Parathyroid adenoma (tissue), 2 donors: ENCODE data around the gene SMC5.
"Not testable (repeated sequence)": the region's sequence is repeated elsewhere in the genome, so short reads cannot be mapped to it uniquely, and the experiment has no call there.

Experiments
- H2AFZ ChIP-seq: fragments of 300-600 bp; sonication (generic); one replicate; pipeline ENCODE4 v1.7.0; 2017; ENCODE audit warnings: antibody characterized with exemption, mild to moderate bottlenecking
- H3K27ac ChIP-seq: fragments of 300-600 bp; sonication (generic); one replicate; pipeline ENCODE4 v1.7.0; 2017
- H3K27me3 ChIP-seq: fragments of 300-600 bp; sonication (generic); one replicate; pipeline ENCODE4 v1.7.0; 2017; ENCODE audit warnings: low read length; ENCODE audit not compliant: control insufficient read depth, insufficient read depth
- H3K36me3 ChIP-seq: fragments of 300-600 bp; sonication (generic); one replicate; pipeline ENCODE4 v1.7.0; 2017; ENCODE audit warnings: low read length; ENCODE audit not compliant: control insufficient read depth, insufficient read depth
- H3K4me1 ChIP-seq: fragments of 300-600 bp; sonication (generic); one replicate; pipeline ENCODE4 v1.7.0; 2017; ENCODE audit warnings: control low read depth
- H3K4me2 ChIP-seq: fragments of 300-600 bp; sonication (generic); one replicate; pipeline ENCODE4 v1.7.0; 2017; ENCODE audit warnings: low read length
- H3K4me3 ChIP-seq: fragments of 300-600 bp; sonication (generic); one replicate; pipeline ENCODE4 v1.7.0; 2017; ENCODE audit warnings: low read depth, low read length
- H3K79me2 ChIP-seq: fragments of 300-600 bp; sonication (generic); one replicate; pipeline ENCODE4 v1.7.0; 2017; ENCODE audit warnings: control low read depth
- H3K9ac ChIP-seq: fragments of 300-600 bp; sonication (generic); one replicate; pipeline ENCODE4 v1.7.0; 2017; ENCODE audit warnings: mild to moderate bottlenecking
- H3K9me3 ChIP-seq: fragments of 300-600 bp; sonication (generic); one replicate; pipeline ENCODE4 v1.7.0; 2017; ENCODE audit warnings: low read length; ENCODE audit not compliant: control insufficient read depth
- CTCF ChIP-seq: fragments of 300-600 bp; sonication (generic); IDR thresholded peaks from one replicate; pipeline ENCODE4 v1.7.0; 2017; ENCODE audit warnings: antibody characterized with exemption, mild to moderate bottlenecking
- donor health status: primary hyperparathyroidism.

Gene SMC5

GRCh38 chr9:70304810-70305209 lies 46.0 kb downstream of the SMC5 start:
- TF ChIP-seq CTCF, result no peak
- H3K27me3 ChIP-seq, result no peaks in the 10 kb centered on the region
- no peaks in the 10 kb centered on the region for H3K9me3 ChIP-seq
- no peak overlapping the region for H2AFZ ChIP-seq
- no peaks in the 10 kb centered on the region for H3K36me3 ChIP-seq
- no peak overlapping the region for H3K27ac ChIP-seq
- H3K4me1 ChIP-seq, result no peaks in the 10 kb centered on the region
- no peaks in the 10 kb centered on the region for H3K79me2 ChIP-seq
- H3K9ac ChIP-seq, result no peak overlapping the region
- H3K4me3 ChIP-seq, result no peak overlapping the region
- H3K4me2 ChIP-seq, result no peak overlapping the region

- Histone ChIP-seq H3K36me3 (no peaks in the 10 kb centered on the region), H3K79me2 (no peaks in the 10 kb centered on the region), H3K4me1 (no peaks in the 10 kb centered on the region), H3K4me2 (no peak overlapping the region), H3K9me3 (no peaks in the 10 kb centered on the region), H3K27me3 (no peaks in the 10 kb centered on the region), H3K9ac (no peak overlapping the region), H3K27ac (no peak overlapping the region), H2AFZ (no peak overlapping the region), H3K4me3 (no peak overlapping the region)
- no peak for TF ChIP-seq CTCF
Measured at GRCh38 chr9:70315389-70315788, 56.6 kb downstream of the SMC5 start.

GRCh38 chr9:70318002-70318401 lies 59.2 kb downstream of the SMC5 start:
- no peak for TF ChIP-seq CTCF
- Histone ChIP-seq H2AFZ (no peak overlapping the region), H3K27me3 (no peaks in the 10 kb centered on the region), H3K27ac (no peak overlapping the region), H3K4me2 (no peak overlapping the region), H3K9me3 (no peaks in the 10 kb centered on the region), H3K9ac (no peak overlapping the region), H3K4me3 (no peak overlapping the region), H3K79me2 (no peaks in the 10 kb centered on the region), H3K4me1 (no peaks in the 10 kb centered on the region), H3K36me3 (no peaks in the 10 kb centered on the region)

- H3K4me3 ChIP-seq, result no peak overlapping the region
- no peaks in the 10 kb centered on the region for H3K9me3 ChIP-seq
- no peak overlapping the region for H2AFZ ChIP-seq
- no peaks in the 10 kb centered on the region for H3K4me1 ChIP-seq
- H3K36me3 ChIP-seq, result no peaks in the 10 kb centered on the region
- no peaks in the 10 kb centered on the region for H3K27me3 ChIP-seq
- no peak overlapping the region for H3K4me2 ChIP-seq
- H3K27ac ChIP-seq, result no peak overlapping the region
- no peak overlapping the region for H3K9ac ChIP-seq
- no peaks in the 10 kb centered on the region for H3K79me2 ChIP-seq
- no peak for TF ChIP-seq CTCF
Measured at GRCh38 chr9:70322096-70322495, 63.3 kb downstream of the SMC5 start.

GRCh38 chr9:70324963-70325362 lies 66.2 kb downstream of the SMC5 start:
- Histone ChIP-seq H3K4me2 (no peak overlapping the region), H3K4me3 (no peak overlapping the region), H3K27me3 (no peaks in the 10 kb centered on the region), H2AFZ (no peak overlapping the region), H3K9me3 (no peaks in the 10 kb centered on the region), H3K36me3 (no peaks in the 10 kb centered on the region), H3K4me1 (no peaks in the 10 kb centered on the region), H3K79me2 (no peaks in the 10 kb centered on the region), H3K27ac (no peak overlapping the region), H3K9ac (no peak overlapping the region)
- TF ChIP-seq CTCF, result no peak

- H3K36me3 ChIP-seq, H3K9me3 ChIP-seq, H3K4me2 ChIP-seq, H3K4me3 ChIP-seq, H3K9ac ChIP-seq, H3K79me2 ChIP-seq, H3K27ac ChIP-seq, H3K4me1 ChIP-seq, H3K27me3 ChIP-seq, H2AFZ ChIP-seq: not testable (repeated sequence)
Measured at GRCh38 chr9:70328625-70329024, 69.8 kb downstream of the SMC5 start.
